Sigmoid colon (tissue), 7 donors: ENCODE measurements around the gene SYT13. TPM values are rescaled to one million over a fixed set of nuclear protein-coding genes. Genes with fewer than 3 reads are reported as not detected.

ENCODE experiments used
- DNase-seq: peaks from one replicate; pipeline ENCODE4 v3.0.0-alpha.2; 2019
- H3K27ac ChIP-seq, 4 donors: fragments of 200-600 bp; sonication (generic); one replicate each; pipeline ENCODE4 v1.5.1; 2016 to 2019; ENCODE audit warnings: mild to moderate bottlenecking in 1 of 4
- H3K27me3 ChIP-seq, 3 donors: fragments of 200-600 bp; sonication (generic); one replicate each; pipeline ENCODE4 v1.5.1; 2019; ENCODE audit warnings: mild to moderate bottlenecking in 1 of 3
- H3K36me3 ChIP-seq, 4 donors: fragments of 200-600 bp; sonication (generic); one replicate each; pipeline ENCODE4 v1.5.1; 2016 to 2019
- H3K4me1 ChIP-seq, 4 donors: fragments of 200-600 bp; sonication (generic); one replicate each; pipeline ENCODE4 v1.5.1; 2017 to 2019
- H3K4me3 ChIP-seq, 4 donors: fragments of 200-600 bp; sonication (generic); one replicate each; pipeline ENCODE4 v1.5.1; 2017 to 2019; ENCODE audit warnings: mild to moderate bottlenecking in 2 of 4, moderate library complexity in 1 of 4
- H3K9me3 ChIP-seq, 4 donors: fragments of 200-600 bp in 3 of 4; sonication (generic) in 3 of 4; one replicate each; pipeline versions ENCODE4 v1.5.1 to v1.6.1; 2013 to 2019
- EP300 ChIP-seq, 4 donors: sonication (generic); formaldehyde crosslinking; IDR thresholded peaks; one replicate each; pipeline ENCODE4 v1.6.1; 2017; ENCODE audit warnings: antibody characterized with exemption in 4 of 4
- POLR2A ChIP-seq, 2 donors: fragments of 450-650 bp; IDR thresholded peaks; one replicate each; pipeline ENCODE4 v1.6.1; 2016; ENCODE audit warnings: antibody characterized with exemption in 2 of 2, mild to moderate bottlenecking in 2 of 2, moderate library complexity in 2 of 2
- POLR2AphosphoS5 ChIP-seq, 4 donors: sonication (generic); formaldehyde crosslinking; IDR thresholded peaks; one replicate each; pipeline ENCODE4 v1.6.1; 2017; ENCODE audit warnings: antibody characterized with exemption in 4 of 4
- WGBS, 2 donors: extraction: QIAGEN DNeasy Blood & Tissue Kit; methylation state at CpG; one replicate each; pipeline ENCODE4 v1.1.7; 2013; 5-methylcytosine and 5-hydroxymethylcytosine counted together
- intact Hi-C: fragments of 100-400 bp; cut with DNase I; formaldehyde crosslinking; loops from one replicate; pipeline ENCODE4 v1.15.1; 2023
- polyA plus RNA-seq, 3 donors: library from polyadenylated mRNA; stranded (reverse); fragments of 200-250 nt; gene quantifications; one replicate each; pipeline ENCODE4 v1.2.3, GENCODE V29; 2013
- total RNA-seq, 4 donors: library from RNA; depleted of rRNA; stranded (reverse); fragments of >200 nt; gene quantifications; one replicate each; pipeline ENCODE4 v1.1.0, GENCODE V29; 2016
- TF ChIP-seq, protein P1 (sequence below), 4 experiments: fragments of 450-650 bp in 3 of 4; fragments of 200-600 bp in 1 of 4; IDR thresholded peaks; one replicate each; pipeline ENCODE4 v1.5.1; 2016 to 2019; ENCODE audit warnings: antibody characterized with exemption in 4 of 4, mild to moderate bottlenecking in 3 of 4, moderate library complexity in 2 of 4
- donor health status: healthy with polysubstance abuse.
- donor health status: Bipolar disorder and iron deficiency.
- donor health status: healthy.

Gene SYT13
- total and polyA plus RNA-seq, 7 donors = 2.0 to 8.1 (median 3.9) TPM

DNA sequence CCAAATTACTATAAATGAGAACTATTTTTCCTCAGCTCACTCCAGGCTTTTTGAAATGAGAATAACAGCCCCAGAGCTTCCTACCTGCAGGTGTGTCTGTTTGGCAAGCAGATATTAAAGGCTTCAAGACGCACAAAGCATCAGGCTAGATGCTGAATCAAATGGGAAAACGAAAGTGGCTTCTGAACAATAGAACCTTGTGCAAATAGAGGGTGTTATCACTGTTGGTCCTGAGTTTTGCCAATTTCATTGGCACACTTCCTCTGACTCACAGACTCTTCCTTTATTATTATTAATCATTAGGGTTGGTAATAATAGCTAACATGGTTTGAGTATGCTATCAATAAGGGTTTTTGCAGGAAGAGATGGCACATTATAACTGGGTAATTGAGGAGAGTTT is 13.4 kb downstream of the SYT13 start:
- Histone ChIP-seq H3K4me3 (no peak overlapping the region), H3K9me3 (no peaks in the 10 kb centered on the region), H3K27ac (no peak overlapping the region), H3K4me1 (no peaks in the 10 kb centered on the region), H3K36me3 (no peaks in the 10 kb centered on the region), H3K27me3 (peaks cover 0 to under 1% (median 0%) of the 10 kb centered on the region in 3 donors)
- no peak for DNase-seq
- intact Hi-C loops = no loop called here
- 20 to 63% methylated on average over 2 of the region's 2 CpGs for WGBS, 2 donors
- no peak for TF ChIP-seq EP300 (IDR thresholded peaks at IDR 0.05)
- TF ChIP-seq POLR2AphosphoS5 (IDR thresholded peaks at IDR 0.05) = no peak
- TF ChIP-seq, protein P1, sequence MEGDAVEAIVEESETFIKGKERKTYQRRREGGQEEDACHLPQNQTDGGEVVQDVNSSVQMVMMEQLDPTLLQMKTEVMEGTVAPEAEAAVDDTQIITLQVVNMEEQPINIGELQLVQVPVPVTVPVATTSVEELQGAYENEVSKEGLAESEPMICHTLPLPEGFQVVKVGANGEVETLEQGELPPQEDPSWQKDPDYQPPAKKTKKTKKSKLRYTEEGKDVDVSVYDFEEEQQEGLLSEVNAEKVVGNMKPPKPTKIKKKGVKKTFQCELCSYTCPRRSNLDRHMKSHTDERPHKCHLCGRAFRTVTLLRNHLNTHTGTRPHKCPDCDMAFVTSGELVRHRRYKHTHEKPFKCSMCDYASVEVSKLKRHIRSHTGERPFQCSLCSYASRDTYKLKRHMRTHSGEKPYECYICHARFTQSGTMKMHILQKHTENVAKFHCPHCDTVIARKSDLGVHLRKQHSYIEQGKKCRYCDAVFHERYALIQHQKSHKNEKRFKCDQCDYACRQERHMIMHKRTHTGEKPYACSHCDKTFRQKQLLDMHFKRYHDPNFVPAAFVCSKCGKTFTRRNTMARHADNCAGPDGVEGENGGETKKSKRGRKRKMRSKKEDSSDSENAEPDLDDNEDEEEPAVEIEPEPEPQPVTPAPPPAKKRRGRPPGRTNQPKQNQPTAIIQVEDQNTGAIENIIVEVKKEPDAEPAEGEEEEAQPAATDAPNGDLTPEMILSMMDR (IDR thresholded peaks at IDR 0.05) = no peak
- no peak for TF ChIP-seq POLR2A (IDR thresholded peaks at IDR 0.05)

DNA sequence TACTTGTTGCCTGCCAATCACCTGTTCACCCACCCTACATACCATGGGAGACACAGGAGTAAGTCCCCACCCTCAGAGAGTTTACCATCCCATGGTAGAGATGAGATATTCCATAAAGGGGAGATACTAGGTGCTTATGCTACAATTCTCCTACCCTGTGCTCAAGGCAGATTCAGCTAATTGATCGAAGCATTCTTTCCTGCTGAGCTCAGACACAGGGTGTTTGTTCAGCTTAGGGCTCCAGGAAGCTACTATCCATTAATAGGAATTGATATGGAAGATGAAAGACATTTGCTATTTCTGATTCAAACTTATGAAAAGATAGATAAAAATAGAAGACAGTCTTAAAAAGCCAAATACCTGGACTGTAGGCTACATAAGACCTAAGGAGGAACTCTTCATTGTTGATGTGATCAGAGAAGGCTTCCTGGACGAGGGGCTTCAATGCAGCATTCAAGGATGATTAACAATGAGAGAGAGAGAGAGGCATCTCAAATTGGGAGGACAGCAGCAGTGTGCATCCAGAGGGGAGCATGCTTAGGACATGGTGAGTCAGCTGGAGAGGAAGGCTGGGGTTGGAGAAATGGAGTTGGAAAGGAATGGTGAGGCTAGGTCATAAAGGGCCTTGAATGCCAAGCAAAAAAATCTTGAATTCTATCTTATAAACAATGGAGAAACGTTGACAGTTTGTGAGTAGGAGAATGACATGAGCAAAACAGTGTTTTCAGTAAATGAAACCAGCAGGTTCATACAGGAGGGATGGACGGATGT is 15.0 kb downstream of the SYT13 start:
- H3K9me3 ChIP-seq = no peaks in the 10 kb centered on the region
- TF ChIP-seq EP300 (IDR thresholded peaks at IDR 0.05) (no peak), POLR2AphosphoS5 (IDR thresholded peaks at IDR 0.05) (no peak), POLR2A (IDR thresholded peaks at IDR 0.05) (no peak)
- TF ChIP-seq, protein P1 (IDR thresholded peaks at IDR 0.05) = no peak
- DNase-seq = no peak
- no peak overlapping the region for H3K4me3 ChIP-seq
- H3K4me1 ChIP-seq = no peaks in the 10 kb centered on the region
- H3K36me3 ChIP-seq = no peaks in the 10 kb centered on the region
- no peak overlapping the region for H3K27ac ChIP-seq
- intact Hi-C loops = no loop called here
- H3K27me3 ChIP-seq = peaks cover 0 to 10% (median 0%) of the 10 kb centered on the region in 3 donors
- WGBS, 2 donors = 73 to 76% methylated on average over 4 of the region's 4 CpGs

DNA sequence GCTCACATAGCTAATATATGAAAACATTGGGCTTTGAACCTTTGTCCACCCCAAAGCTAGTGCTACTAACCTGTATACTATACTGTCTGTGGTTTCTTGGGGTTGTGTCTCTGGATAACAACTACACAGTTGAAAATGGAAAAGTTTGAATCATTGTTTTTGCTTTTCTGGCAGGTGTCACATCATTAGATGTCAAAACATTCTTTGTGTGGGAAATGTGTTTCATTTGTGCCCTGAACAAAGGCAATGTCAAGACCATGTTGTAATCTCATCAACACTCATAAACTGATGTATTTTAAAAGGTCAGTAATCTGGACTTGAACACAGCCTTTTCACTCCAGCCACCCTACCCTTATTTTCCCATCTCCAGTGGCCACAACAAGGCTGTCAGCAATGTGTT is 16.5 kb downstream of the SYT13 start:
- Histone ChIP-seq H3K27ac (no peak overlapping the region), H3K4me1 (no peaks in the 10 kb centered on the region), H3K9me3 (no peaks in the 10 kb centered on the region), H3K4me3 (no peak overlapping the region), H3K27me3 (peaks cover 0 to 18% (median 0%) of the 10 kb centered on the region in 3 donors), H3K36me3 (no peaks in the 10 kb centered on the region)
- DNase-seq = no peak
- TF ChIP-seq EP300 (IDR thresholded peaks at IDR 0.05) = no peak
- TF ChIP-seq POLR2A (IDR thresholded peaks at IDR 0.05) = no peak
- TF ChIP-seq, protein P1 (IDR thresholded peaks at IDR 0.05) = no peak
- no peak for TF ChIP-seq POLR2AphosphoS5 (IDR thresholded peaks at IDR 0.05)
- intact Hi-C loops = no loop called here

DNA sequence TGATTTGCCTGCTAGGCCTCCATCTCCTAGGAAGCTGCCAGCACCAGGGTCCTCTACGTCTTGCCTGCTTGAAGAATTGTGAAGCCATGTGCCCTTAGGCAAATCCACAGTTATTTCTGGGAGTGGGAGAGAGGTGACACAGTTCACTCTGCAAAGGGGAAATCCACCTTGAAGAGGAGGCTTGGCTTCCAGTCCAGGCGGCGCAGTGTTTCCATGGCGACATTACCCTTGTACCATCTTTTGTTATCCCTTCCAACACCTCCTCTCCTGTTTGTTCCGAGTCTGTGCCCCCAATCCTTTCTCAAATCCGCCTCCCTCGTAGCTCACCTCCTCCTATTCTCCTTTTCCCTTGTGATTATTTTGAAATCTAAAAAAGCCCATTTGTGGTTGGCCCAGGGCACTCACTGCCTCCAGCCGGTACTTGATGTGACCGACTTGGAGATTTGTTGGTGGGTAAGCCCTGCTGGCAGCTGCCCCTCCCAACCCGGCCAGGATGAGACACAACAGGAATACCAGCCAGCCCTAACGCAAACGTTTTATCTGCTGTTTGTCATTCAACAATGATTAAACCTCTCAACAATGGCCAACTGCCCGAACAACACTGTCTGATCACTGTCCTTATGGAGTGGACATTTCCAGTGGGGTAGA is 18.4 kb downstream of the SYT13 start:
- DNase-seq = no peak
- WGBS, 2 donors = 54 to 73% methylated on average over 13 of the region's 13 CpGs
- no peak overlapping the region for H3K4me3 ChIP-seq
- TF ChIP-seq, protein P1 (IDR thresholded peaks at IDR 0.05) = no peak
- TF ChIP-seq POLR2AphosphoS5 (IDR thresholded peaks at IDR 0.05) = no peak
- TF ChIP-seq POLR2A (IDR thresholded peaks at IDR 0.05) = no peak
- no peak for TF ChIP-seq EP300 (IDR thresholded peaks at IDR 0.05)
- no peaks in the 10 kb centered on the region for H3K9me3 ChIP-seq
- peaks cover 0 to 22% (median 9%) of the 10 kb centered on the region in 3 donors for H3K27me3 ChIP-seq
- H3K27ac ChIP-seq = no peak overlapping the region
- intact Hi-C loops = no loop called here
- H3K36me3 ChIP-seq = no peaks in the 10 kb centered on the region
- no peaks in the 10 kb centered on the region for H3K4me1 ChIP-seq
